ENCODE measurements around the gene PSD4. TPM values are rescaled to one million over a fixed set of nuclear protein-coding genes. Genes with fewer than 3 reads are reported as not detected.

PSD4 gene
- total and polyA plus RNA-seq, 2 of the 4 experiments (the other 2 are of a cell fraction): 0.36 to 0.70 TPM

DNA sequence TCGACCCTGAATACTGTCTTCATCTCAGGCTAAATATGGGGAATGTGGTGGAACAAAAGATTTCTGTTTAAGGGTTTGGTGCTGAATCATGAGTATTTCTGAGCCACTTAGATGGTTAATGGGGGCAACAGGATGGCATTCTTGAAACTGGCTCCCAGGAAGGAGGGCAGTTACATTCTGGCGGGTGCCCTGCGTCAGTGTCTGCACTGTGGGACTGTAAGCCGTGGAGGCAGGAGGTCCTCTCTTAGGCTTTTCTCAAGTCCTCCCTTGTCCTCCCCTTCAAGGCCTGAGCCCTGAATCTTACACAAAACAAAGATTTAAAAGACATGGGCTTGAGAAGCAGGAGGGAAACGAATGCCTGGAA lies 45.7 kb downstream of the PSD4 start:
- Histone ChIP-seq H3K9ac (ENCODE audit: low read depth, low read length) (no peak overlapping the region), H4K5ac (ENCODE audit: low read depth, low read length) (no peak overlapping the region), H3K4me2 (ENCODE audit: low read depth, low read length) (no peak overlapping the region), H4K91ac (ENCODE audit: insufficient read depth, low read depth, low read length) (no peak overlapping the region), H4K8ac (ENCODE audit: low read depth in 2 of 2, low read length in 2 of 2) (no peak overlapping the region), H3K27me3 (ENCODE audit: control insufficient read depth, insufficient read depth, low read length) (peaks cover 9% of the 10 kb centered on the region), H3K9me1 (ENCODE audit: insufficient read depth, low read length) (no peaks in the 10 kb centered on the region), H3K4me3 (ENCODE audit: insufficient read depth, low read depth, low read length) (no peak overlapping the region), H3K14ac (replicated peaks; ENCODE audit: low read depth, low read length) (0 out of 2 replicates have a peak overlapping the region, but pooled peaks have one; percentile 9), H2BK5ac (ENCODE audit: low read depth, low read length, poor library complexity, severe bottlenecking) (no peak overlapping the region), H2BK120ac (ENCODE audit: low read depth, low read length) (no peak overlapping the region), H3K4ac (ENCODE audit: low read depth, low read length) (peak overlapping the region; percentile 0; the same call in 1 of the 2 replicates), H3K36me3 (ENCODE audit: control insufficient read depth, insufficient read depth, low read length) (no peaks in the 10 kb centered on the region), H4K20me1 (ENCODE audit: insufficient read depth, low read length) (no peaks in the 10 kb centered on the region), H3K9me3 (ENCODE audit: control insufficient read depth, insufficient read depth, low read length) (no peaks in the 10 kb centered on the region), H3K27ac (ENCODE audit: insufficient read depth, low read length) (no peak overlapping the region), H2BK20ac (ENCODE audit: low read depth, low read length) (no peak overlapping the region), H2BK15ac (ENCODE audit: low read depth, low read length) (no peak overlapping the region), H3K18ac (ENCODE audit: low read depth, low read length) (no peak overlapping the region), H3K4me1 (ENCODE audit: control insufficient read depth, insufficient read depth, low read length) (0 out of 2 replicates have a peak, but pooled peaks cover 2% of the 10 kb centered on the region), H2AK5ac (ENCODE audit: low read depth, low read length) (no peak overlapping the region), H3K79me1 (ENCODE audit: low read depth in 1 of 2, low read length in 2 of 2) (no peaks in the 10 kb centered on the region), H2AFZ (replicated peaks; ENCODE audit: low read length, poor library complexity) (no peak overlapping the region), H2AK9ac (replicated peaks; ENCODE audit: low read depth, low read length, poor library complexity) (peak overlapping the region; percentile 12), H3K23ac (ENCODE audit: low read depth, low read length) (no peak overlapping the region), H3K56ac (ENCODE audit: extremely low read depth, insufficient read depth, low read length) (no peak overlapping the region)
- CTCF ChIA-PET: no interaction called here
- dilution Hi-C loops (cut with HindIII; ENCODE audit: low sequenced_read_pairs, unreplicated experiment): no loop called here
- TF ChIP-seq, protein P1, sequence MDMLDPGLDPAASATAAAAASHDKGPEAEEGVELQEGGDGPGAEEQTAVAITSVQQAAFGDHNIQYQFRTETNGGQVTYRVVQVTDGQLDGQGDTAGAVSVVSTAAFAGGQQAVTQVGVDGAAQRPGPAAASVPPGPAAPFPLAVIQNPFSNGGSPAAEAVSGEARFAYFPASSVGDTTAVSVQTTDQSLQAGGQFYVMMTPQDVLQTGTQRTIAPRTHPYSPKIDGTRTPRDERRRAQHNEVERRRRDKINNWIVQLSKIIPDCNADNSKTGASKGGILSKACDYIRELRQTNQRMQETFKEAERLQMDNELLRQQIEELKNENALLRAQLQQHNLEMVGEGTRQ (IDR thresholded peaks at IDR 0.05; ENCODE audit: low read depth, low read length): no peak
- no peak for DNase-seq
- BruUV-seq (replicated peaks): no TSS peak
- intact Hi-C loops (cut with micrococcal nuclease): no loop called here
- POLR2A ChIA-PET (ENCODE audit: unreplicated experiment): no interaction called here
- in situ Hi-C loops (cut with MboI; ENCODE audit: low sequenced_read_pairs): no loop called here
- no peak; the same call in 1 of the 2 replicates for ATAC-seq (ENCODE audit: low read depth)
- WGBS, 2 experiments (ENCODE audit: extremely low coverage in 2 of 2, insufficient read length in 1 of 2): no CpG with 5 or more reads among the region's 5 CpGs
